Lower lobe of right lung (tissue), 2 donors: ENCODE measurements around the gene CHAC1. TPM values are rescaled to one million over a fixed set of nuclear protein-coding genes. Genes with fewer than 3 reads are reported as not detected.

Experiments used
- ATAC-seq, 2 donors: fragments of 200-7000 bp; cut with Tn5 transposase; one replicate each; pipeline ENCODE4 v1.9.1; 2020 to 2022; ENCODE audit warnings: mild to moderate bottlenecking in 2 of 2, moderate library complexity in 2 of 2
- DNase-seq: peaks from one replicate; pipeline ENCODE4 v3.0.0-alpha.2; 2020
- H3K27ac ChIP-seq: fragments of 200-600 bp; one replicate; pipeline ENCODE4 v1.8.0; 2022
- H3K27me3 ChIP-seq: fragments of 200-600 bp; one replicate; pipeline ENCODE4 v1.8.0; 2022; ENCODE audit warnings: low read depth
- H3K36me3 ChIP-seq: fragments of 200-600 bp; one replicate; pipeline ENCODE4 v1.8.0; 2022; ENCODE audit warnings: mild to moderate bottlenecking
- H3K4me1 ChIP-seq: fragments of 200-600 bp; one replicate; pipeline ENCODE4 v1.8.0; 2022
- H3K4me3 ChIP-seq: fragments of 200-600 bp; one replicate; pipeline ENCODE4 v1.8.0; 2022; ENCODE audit warnings: mild to moderate bottlenecking
- H3K9me3 ChIP-seq: fragments of 200-600 bp; one replicate; pipeline ENCODE4 v1.8.0; 2022
- CTCF ChIP-seq: fragments of 200-600 bp; IDR thresholded peaks from one replicate; pipeline ENCODE4 v1.8.0; 2022; ENCODE audit warnings: antibody characterized with exemption, mild to moderate bottlenecking
- intact Hi-C: fragments of 100-400 bp; cut with DNase I; formaldehyde crosslinking; loops from one replicate; pipeline ENCODE4 v1.11.0; 2022
- total RNA-seq: library from RNA; stranded (reverse); fragmentation: NEBNext Ultra II Directional; extraction: Animal tissue kit (Norgen Biotek cat#: 25700); gene quantifications from one replicate; pipeline ENCODE4 v1.2.1, GENCODE V29; 2021
- donor health status: DM: no; HTN: yes; CAD: no; lungs with severe emphysema.

Gene CHAC1
- total RNA-seq, 1 donor from 2014 or later = 1.8 TPM

GRCh38 chr15:40914013-40914412 lies 39.3 kb upstream of the CHAC1 start:
- peaks cover 47% of the 10 kb centered on the region for H3K4me1 ChIP-seq
- H3K27ac ChIP-seq = no peak overlapping the region
- no peak for ATAC-seq

GRCh38 chr15:40914486-40914885 lies 38.8 kb upstream of the CHAC1 start:
- intact Hi-C loops = no loop called here
- ATAC-seq (no peak), DNase-seq (no peak)
- no peaks in the 10 kb centered on the region for H3K27me3 ChIP-seq
- no peaks in the 10 kb centered on the region for H3K9me3 ChIP-seq
- TF ChIP-seq CTCF = no peak
- peaks cover 47% of the 10 kb centered on the region for H3K4me1 ChIP-seq
- H3K4me3 ChIP-seq = no peak overlapping the region
- no peaks in the 10 kb centered on the region for H3K36me3 ChIP-seq
- H3K27ac ChIP-seq = peak overlapping the region; percentile 46

More at GRCh38 chr15:40914013-40914412, 39.3 kb upstream of the CHAC1 start:
- no peaks in the 10 kb centered on the region for H3K27me3 ChIP-seq
- H3K4me3 ChIP-seq = no peak overlapping the region
- TF ChIP-seq CTCF = no peak
- intact Hi-C loops = no loop called here
- DNase-seq = no peak
- no peaks in the 10 kb centered on the region for H3K36me3 ChIP-seq
- H3K9me3 ChIP-seq = no peaks in the 10 kb centered on the region

- H3K4me1 ChIP-seq = peaks cover 45% of the 10 kb centered on the region
- no peak overlapping the region for H3K4me3 ChIP-seq
- no peak for DNase-seq
- H3K9me3 ChIP-seq = no peaks in the 10 kb centered on the region
- H3K27ac ChIP-seq = peak overlapping the region; percentile 46
- H3K27me3 ChIP-seq = no peaks in the 10 kb centered on the region
- no peak for ATAC-seq
- H3K36me3 ChIP-seq = no peaks in the 10 kb centered on the region
- no peak for TF ChIP-seq CTCF
- intact Hi-C loops = no loop called here
These were observed 38.1 kb upstream of the CHAC1 start for GRCh38 chr15:40915116-40915661.

GRCh38 chr15:40915679-40916078 lies 37.6 kb upstream of the CHAC1 start:
- intact Hi-C loops = no loop called here
- Histone ChIP-seq H3K9me3 (no peaks in the 10 kb centered on the region), H3K4me1 (peaks cover 40% of the 10 kb centered on the region), H3K4me3 (no peak overlapping the region), H3K27me3 (no peaks in the 10 kb centered on the region), H3K27ac (peak overlapping the region; percentile 46), H3K36me3 (no peaks in the 10 kb centered on the region)
- ATAC-seq = no peak
- TF ChIP-seq CTCF = no peak
- no peak for DNase-seq

GRCh38 chr15:40917585-40917984 lies 35.7 kb upstream of the CHAC1 start:
- Histone ChIP-seq H3K4me3 (peak overlapping the region; percentile 11), H3K27ac (peak overlapping the region; percentile 79), H3K36me3 (no peaks in the 10 kb centered on the region), H3K9me3 (no peaks in the 10 kb centered on the region), H3K4me1 (peaks cover 36% of the 10 kb centered on the region), H3K27me3 (no peaks in the 10 kb centered on the region)
- no peak for ATAC-seq
- intact Hi-C loops = no loop called here
- no peak for TF ChIP-seq CTCF
- no peak for DNase-seq
